ENCODE results near the gene C10orf71. TPM values are rescaled to one million over a fixed set of nuclear protein-coding genes. Genes with fewer than 3 reads are reported as not detected.

Gene C10orf71
- total RNA-seq, 2 donors from 2014 or later = not detected

DNA sequence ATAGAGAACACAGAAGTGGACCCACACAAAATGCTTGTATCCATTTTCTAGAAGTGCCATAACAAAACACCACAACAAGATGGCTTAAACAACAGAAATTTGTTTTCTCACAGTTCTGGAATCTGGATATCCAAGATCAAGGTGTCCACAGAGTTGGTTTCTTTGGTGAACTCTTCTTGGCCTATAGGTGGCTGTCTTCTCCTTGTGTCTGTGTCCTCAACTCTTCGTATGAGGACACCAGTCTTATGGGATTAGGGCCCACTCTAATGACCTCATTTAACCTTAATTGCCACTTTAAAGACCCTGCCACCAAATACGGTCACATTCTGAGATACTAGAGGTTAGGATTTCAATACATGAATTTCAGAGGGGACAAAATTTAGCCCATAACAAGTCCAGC is 30.8 kb upstream of the C10orf71 start:
- H3K9me3 Mint-ChIP-seq = peaks cover 19 to 25% of the 10 kb centered on the region in 2 donors
- ATAC-seq (no peak), DNase-seq (ENCODE audit: low spot score in 2 of 2) (no peak)
- peaks cover 13 to 24% of the 10 kb centered on the region in 2 donors for H3K36me3 Mint-ChIP-seq
- H3K27ac Mint-ChIP-seq = no peak overlapping the region

- Mint-ChIP-seq H3K9me3 (peaks cover 15 to 20% of the 10 kb centered on the region in 2 donors), H3K27ac (no peak overlapping the region), H3K36me3 (peaks cover 9 to 19% of the 10 kb centered on the region in 2 donors)
- ATAC-seq (no peak), DNase-seq (ENCODE audit: low spot score in 2 of 2) (no peak)
Measured at GRCh38 chr10:49269523-49269922, 29.4 kb upstream of the C10orf71 start.

GRCh38 chr10:49270565-49270964 is 28.4 kb upstream of the C10orf71 start:
- Mint-ChIP-seq H3K36me3 (peaks cover 9 to 14% of the 10 kb centered on the region in 2 donors), H3K9me3 (peaks cover 9 to 13% of the 10 kb centered on the region in 2 donors), H3K27ac (no peak overlapping the region)
- DNase-seq (ENCODE audit: low spot score in 2 of 2) (no peak), ATAC-seq (no peak)

GRCh38 chr10:49271346-49271745 is 27.6 kb upstream of the C10orf71 start:
- no peak overlapping the region for H3K27ac Mint-ChIP-seq
- H3K36me3 Mint-ChIP-seq = peaks cover 2 to 7% of the 10 kb centered on the region in 2 donors
- DNase-seq (ENCODE audit: low spot score in 2 of 2) = no peak
- no peak for ATAC-seq
- H3K9me3 Mint-ChIP-seq = peaks cover 4 to 5% of the 10 kb centered on the region in 2 donors

- Mint-ChIP-seq H3K9me3 (peaks cover under 1% of the 10 kb centered on the region in 2 donors), H3K36me3 (peaks cover 0 to 2% of the 10 kb centered on the region in 2 donors), H3K27ac (peak overlapping the region; percentile 7 to 94)
- ATAC-seq (peak in 1 of 2 donors; percentile 20), DNase-seq (ENCODE audit: low spot score in 2 of 2) (no peak)
Measured at GRCh38 chr10:49272251-49273081, 26.5 kb upstream of the C10orf71 start.

- H3K36me3 Mint-ChIP-seq = no peaks in the 10 kb centered on the region
- peak in 1 of 2 donors; percentile 5 for ATAC-seq
- no peak for DNase-seq (ENCODE audit: low spot score in 2 of 2)
- H3K27ac Mint-ChIP-seq = no peak overlapping the region
- no peaks in the 10 kb centered on the region for H3K9me3 Mint-ChIP-seq
Measured at GRCh38 chr10:49273082-49273465, 25.9 kb upstream of the C10orf71 start.

- ATAC-seq (no peak), DNase-seq (ENCODE audit: low spot score in 2 of 2) (no peak)
- Mint-ChIP-seq H3K9me3 (no peaks in the 10 kb centered on the region), H3K36me3 (no peaks in the 10 kb centered on the region), H3K27ac (no peak overlapping the region)
Measured at GRCh38 chr10:49273626-49274025, 25.3 kb upstream of the C10orf71 start.

DNA sequence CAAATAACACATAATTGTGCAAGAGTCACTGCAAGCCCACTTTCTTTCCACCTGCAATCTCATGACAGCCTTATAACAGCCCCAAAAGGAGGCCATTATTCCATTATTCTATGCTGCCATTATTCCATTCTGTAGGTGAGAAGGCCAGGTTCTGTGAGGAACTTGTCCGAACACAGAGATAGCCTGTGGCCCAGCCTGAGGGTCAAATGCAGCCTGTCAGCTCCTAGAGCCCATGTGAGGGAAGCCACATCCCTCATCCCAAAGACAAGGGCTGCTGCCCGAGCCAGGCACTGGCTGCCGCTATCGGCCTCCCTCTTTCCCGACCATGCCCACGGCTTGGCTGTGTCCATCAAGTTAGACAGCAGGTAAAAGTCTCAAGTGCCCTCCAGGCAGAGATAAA is 24.1 kb upstream of the C10orf71 start:
- no peaks in the 10 kb centered on the region for H3K9me3 Mint-ChIP-seq
- no peaks in the 10 kb centered on the region for H3K36me3 Mint-ChIP-seq
- ATAC-seq (no peak), DNase-seq (ENCODE audit: low spot score in 2 of 2) (no peak)
- H3K27ac Mint-ChIP-seq = no peak overlapping the region

DNA sequence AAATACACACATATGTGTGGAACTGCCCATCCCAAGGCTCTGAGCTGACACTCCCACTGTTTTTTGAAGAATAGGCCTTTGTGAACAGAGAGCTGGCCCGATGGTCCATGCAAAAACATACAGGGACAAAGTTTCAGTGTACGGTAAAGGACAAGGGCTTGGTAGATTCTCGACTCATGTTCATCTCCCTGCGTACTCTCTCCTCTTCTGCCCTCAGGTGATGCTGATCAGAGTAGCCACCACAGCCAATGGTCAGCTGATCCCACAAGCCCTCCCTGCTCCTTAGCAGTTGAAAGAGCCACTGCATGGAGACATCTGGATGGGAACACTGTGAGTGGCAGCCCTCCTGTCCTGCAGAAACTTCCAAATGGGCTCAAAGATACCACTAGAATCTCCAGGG is 23.1 kb upstream of the C10orf71 start:
- DNase-seq (ENCODE audit: low spot score in 2 of 2) (no peak), ATAC-seq (no peak)
- no peaks in the 10 kb centered on the region for H3K36me3 Mint-ChIP-seq
- no peaks in the 10 kb centered on the region for H3K9me3 Mint-ChIP-seq
- no peak overlapping the region for H3K27ac Mint-ChIP-seq

DNA sequence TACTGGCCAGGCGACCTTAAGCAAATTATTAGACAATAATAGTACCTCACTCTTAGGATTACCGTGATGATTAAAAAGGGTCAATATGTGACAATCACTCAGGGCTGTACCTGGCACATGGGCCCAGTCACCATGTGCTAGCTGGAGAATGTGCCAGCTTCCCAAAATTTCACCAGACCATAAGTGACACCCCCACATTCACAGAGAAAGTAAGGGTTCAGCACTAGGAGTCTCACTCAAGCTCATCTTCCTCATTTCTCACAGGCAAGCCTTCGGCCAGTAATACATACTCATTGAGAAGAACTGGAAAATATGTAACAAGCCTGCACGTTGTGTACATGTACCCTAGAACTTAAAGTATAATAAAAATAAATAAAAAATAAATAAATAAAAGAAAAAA is 22.4 kb upstream of the C10orf71 start:
- Mint-ChIP-seq H3K9me3 (no peaks in the 10 kb centered on the region), H3K27ac (no peak overlapping the region), H3K36me3 (no peaks in the 10 kb centered on the region)
- no peak for DNase-seq (ENCODE audit: low spot score in 2 of 2)
- no peak for ATAC-seq

DNA sequence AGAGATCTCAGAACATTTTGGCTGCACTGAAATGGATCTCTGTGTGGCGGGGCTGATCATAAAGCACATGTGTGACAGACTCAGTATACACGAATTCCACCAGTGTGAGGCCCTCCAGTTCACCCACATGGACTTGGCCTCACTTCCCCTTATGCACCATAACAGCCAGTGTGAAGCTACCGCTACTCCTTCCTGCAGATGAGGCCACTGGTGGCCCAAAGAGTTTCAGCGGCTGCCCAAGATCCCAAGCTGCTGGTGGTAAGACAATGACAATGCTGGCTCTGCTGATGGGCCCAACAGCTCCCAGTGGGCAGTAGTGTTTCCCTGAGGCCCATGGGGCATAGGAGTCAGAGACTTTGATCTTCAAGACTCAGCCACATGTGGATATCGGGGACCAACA is 21.0 kb upstream of the C10orf71 start:
- no peak for DNase-seq (ENCODE audit: low spot score in 2 of 2)
- H3K36me3 Mint-ChIP-seq = no peaks in the 10 kb centered on the region
- H3K27ac Mint-ChIP-seq = no peak overlapping the region
- H3K9me3 Mint-ChIP-seq = no peaks in the 10 kb centered on the region
- ATAC-seq = no peak

DNA sequence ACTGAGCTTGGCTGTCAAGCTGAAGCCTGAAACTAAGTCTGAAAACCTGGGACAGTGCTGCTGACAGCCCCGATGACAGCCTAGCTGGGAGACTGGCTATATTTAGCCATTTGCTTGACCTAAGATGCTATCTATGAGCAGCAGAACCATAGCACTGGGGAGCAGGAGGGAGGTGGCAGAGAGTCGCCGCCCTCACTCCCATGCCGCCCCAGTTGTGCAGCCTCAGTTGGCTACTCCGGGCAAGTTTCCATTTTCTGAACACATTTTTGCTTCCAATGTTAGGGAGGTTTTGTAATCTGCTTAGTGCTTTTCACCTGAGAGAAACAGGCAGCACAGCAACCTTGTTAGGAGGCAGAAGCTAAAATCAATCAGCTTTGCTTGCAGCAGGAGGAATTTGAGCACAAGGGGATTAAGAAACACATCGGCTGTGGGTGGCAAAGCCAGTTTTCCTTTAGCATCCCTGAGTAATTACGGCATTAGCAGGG is 20.4 kb upstream of the C10orf71 start:
- no peak for ATAC-seq
- Mint-ChIP-seq H3K9me3 (no peaks in the 10 kb centered on the region), H3K36me3 (no peaks in the 10 kb centered on the region), H3K27ac (no peak overlapping the region)
- DNase-seq (ENCODE audit: low spot score in 2 of 2) = no peak

GRCh38 chr10:49279015-49279880 is 19.7 kb upstream of the C10orf71 start:
- H3K27ac Mint-ChIP-seq = no peak overlapping the region
- no peaks in the 10 kb centered on the region for H3K36me3 Mint-ChIP-seq
- DNase-seq (ENCODE audit: low spot score in 2 of 2) (no peak), ATAC-seq (no peak)
- H3K9me3 Mint-ChIP-seq = no peaks in the 10 kb centered on the region

GRCh38 chr10:49280001-49280408 is 19.0 kb upstream of the C10orf71 start:
- Mint-ChIP-seq H3K36me3 (no peaks in the 10 kb centered on the region), H3K27ac (no peak overlapping the region), H3K9me3 (no peaks in the 10 kb centered on the region)
- DNase-seq (ENCODE audit: low spot score in 2 of 2) (no peak), ATAC-seq (peak; percentile 29 to 62)

DNA sequence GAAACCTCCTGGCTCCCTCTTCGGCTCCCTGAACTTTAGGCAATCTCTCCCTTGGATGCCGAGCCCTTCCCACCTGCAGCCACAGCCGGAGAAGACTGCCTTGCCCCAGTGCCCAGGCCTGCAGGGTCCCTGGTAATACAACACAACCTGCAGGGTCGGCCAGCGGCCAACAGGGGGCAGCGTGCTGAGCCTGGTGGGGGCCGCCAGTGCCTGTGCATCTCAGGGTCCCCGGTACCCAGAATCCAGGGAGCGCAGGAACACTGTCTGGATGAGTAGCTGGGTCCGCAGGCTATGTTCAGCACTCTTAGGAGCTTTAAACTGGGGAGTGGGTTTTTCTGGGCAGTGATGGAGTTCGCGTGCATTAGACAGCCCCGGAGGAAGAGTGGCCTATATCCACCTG is 17.5 kb upstream of the C10orf71 start:
- peak in 1 of 2 donors; percentile 12 for DNase-seq (ENCODE audit: low spot score in 2 of 2)
- no peak for ATAC-seq
- no peaks in the 10 kb centered on the region for H3K36me3 Mint-ChIP-seq
- H3K9me3 Mint-ChIP-seq = no peaks in the 10 kb centered on the region
- H3K27ac Mint-ChIP-seq = no peak overlapping the region

GRCh38 chr10:49282306-49282705 is 16.7 kb upstream of the C10orf71 start:
- Mint-ChIP-seq H3K27ac (no peak overlapping the region), H3K36me3 (no peaks in the 10 kb centered on the region), H3K9me3 (no peaks in the 10 kb centered on the region)
- DNase-seq (ENCODE audit: low spot score in 2 of 2) (no peak), ATAC-seq (no peak)

GRCh38 chr10:49282879-49283341 is 16.1 kb upstream of the C10orf71 start:
- DNase-seq (ENCODE audit: low spot score in 2 of 2) (peak in 1 of 2 donors; percentile 14), ATAC-seq (no peak)
- H3K27ac Mint-ChIP-seq = no peak overlapping the region
- no peaks in the 10 kb centered on the region for H3K36me3 Mint-ChIP-seq
- no peaks in the 10 kb centered on the region for H3K9me3 Mint-ChIP-seq
